ENCODE measurements around the gene TRIM47.

TRIM47 gene

GRCh38 chr17:75846692-75847613 lies 31.4 kb downstream of the TRIM47 start:
- no peak for DNase-seq (ENCODE audit: low read depth)

- DNase-seq (ENCODE audit: low read depth): no peak
These were observed 32.3 kb downstream of the TRIM47 start for GRCh38 chr17:75845933-75846691.

GRCh38 chr17:75845058-75845711 lies 33.2 kb downstream of the TRIM47 start:
- no peak for DNase-seq (ENCODE audit: low read depth)

- no peak for DNase-seq (ENCODE audit: low read depth)
These were observed 33.8 kb downstream of the TRIM47 start for GRCh38 chr17:75844530-75845057.

GRCh38 chr17:75843577-75844529 lies 34.5 kb downstream of the TRIM47 start, which contains the start of gene UNC13D:
TSS of gene UNC13D (minus strand) at chr17:75844404. CDS start at chr17:75844337, 67 bp downstream.
- DNase-seq (ENCODE audit: low read depth): no peak

- no peak for DNase-seq (ENCODE audit: low read depth)
These were observed 35.3 kb downstream of the TRIM47 start for GRCh38 chr17:75842963-75843576.

GRCh38 chr17:75842411-75842810 lies 36.0 kb downstream of the TRIM47 start:
- DNase-seq (ENCODE audit: low read depth): no peak

GRCh38 chr17:75840799-75841164 lies 37.6 kb downstream of the TRIM47 start:
- DNase-seq (ENCODE audit: low read depth): no peak

GRCh38 chr17:75839942-75840798 lies 38.2 kb downstream of the TRIM47 start:
- DNase-seq (ENCODE audit: low read depth): no peak

GRCh38 chr17:75838410-75838809 lies 40.0 kb downstream of the TRIM47 start:
- DNase-seq (ENCODE audit: low read depth): no peak

- no peak for DNase-seq (ENCODE audit: low read depth)
These were observed 40.5 kb downstream of the TRIM47 start for GRCh38 chr17:75837899-75838298.

GRCh38 chr17:75836605-75837004 lies 41.8 kb downstream of the TRIM47 start:
- DNase-seq (ENCODE audit: low read depth): no peak

GRCh38 chr17:75835654-75835987 lies 42.8 kb downstream of the TRIM47 start:
- DNase-seq (ENCODE audit: low read depth): no peak

GRCh38 chr17:75834928-75835653 lies 43.3 kb downstream of the TRIM47 start:
- DNase-seq (ENCODE audit: low read depth): no peak

- no peak for DNase-seq (ENCODE audit: low read depth)
These were observed 44.0 kb downstream of the TRIM47 start for GRCh38 chr17:75834279-75834920.

GRCh38 chr17:75832652-75833400 lies 45.6 kb downstream of the TRIM47 start:
- DNase-seq (ENCODE audit: low read depth): no peak

- DNase-seq (ENCODE audit: low read depth): no peak
These were observed 46.2 kb downstream of the TRIM47 start for GRCh38 chr17:75832164-75832651.
